Neural cell (in vitro differentiated cells): ENCODE results near the gene EPYC.

Source experiments
- EP300 ChIP-seq: fragments of 450-650 bp; conservative IDR thresholded peaks from 2 replicates; pipeline ENCODE4 v1.6.1; 2014; ENCODE audit warnings: antibody characterized with exemption, mild to moderate bottlenecking, moderate library complexity; ENCODE audit not compliant: poor library complexity, severe bottlenecking
- TAF1 ChIP-seq: IDR thresholded peaks from 2 replicates; pipeline ENCODE4 v1.6.1; 2012; ENCODE audit warnings: low read depth
- TF ChIP-seq, protein P1 (sequence below): fragments of 450-650 bp; IDR thresholded peaks from 2 replicates; pipeline ENCODE4 v1.5.1; 2014; ENCODE audit warnings: antibody characterized with exemption, mild to moderate bottlenecking, moderate library complexity; ENCODE audit not compliant: poor library complexity, severe bottlenecking

- TF ChIP-seq TAF1: no peak
- TF ChIP-seq, protein P1, sequence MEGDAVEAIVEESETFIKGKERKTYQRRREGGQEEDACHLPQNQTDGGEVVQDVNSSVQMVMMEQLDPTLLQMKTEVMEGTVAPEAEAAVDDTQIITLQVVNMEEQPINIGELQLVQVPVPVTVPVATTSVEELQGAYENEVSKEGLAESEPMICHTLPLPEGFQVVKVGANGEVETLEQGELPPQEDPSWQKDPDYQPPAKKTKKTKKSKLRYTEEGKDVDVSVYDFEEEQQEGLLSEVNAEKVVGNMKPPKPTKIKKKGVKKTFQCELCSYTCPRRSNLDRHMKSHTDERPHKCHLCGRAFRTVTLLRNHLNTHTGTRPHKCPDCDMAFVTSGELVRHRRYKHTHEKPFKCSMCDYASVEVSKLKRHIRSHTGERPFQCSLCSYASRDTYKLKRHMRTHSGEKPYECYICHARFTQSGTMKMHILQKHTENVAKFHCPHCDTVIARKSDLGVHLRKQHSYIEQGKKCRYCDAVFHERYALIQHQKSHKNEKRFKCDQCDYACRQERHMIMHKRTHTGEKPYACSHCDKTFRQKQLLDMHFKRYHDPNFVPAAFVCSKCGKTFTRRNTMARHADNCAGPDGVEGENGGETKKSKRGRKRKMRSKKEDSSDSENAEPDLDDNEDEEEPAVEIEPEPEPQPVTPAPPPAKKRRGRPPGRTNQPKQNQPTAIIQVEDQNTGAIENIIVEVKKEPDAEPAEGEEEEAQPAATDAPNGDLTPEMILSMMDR: no peak
- no peak for TF ChIP-seq EP300
Measured at GRCh38 chr12:90970471-90970870, 34.3 kb downstream of the EPYC start.
